GM21825 (cell line): ENCODE results near the gene TPRX1.
"Not testable (repeated sequence)": the region's sequence is repeated elsewhere in the genome, so short reads cannot be mapped to it uniquely, and the experiment has no call there.

Experiments
- ATAC-seq: cut with Tn5 transposase; IDR thresholded peaks from one replicate; pipeline ENCODE4 v1.9.1; 2021; ENCODE audit warnings: mild to moderate bottlenecking, moderate library complexity; ENCODE audit not compliant: unreplicated experiment

The TPRX1 gene

GRCh38 chr19:47802521-47803043 lies 1.8 kb downstream of the TPRX1 start:
- no peak for ATAC-seq

GRCh38 chr19:47801270-47801669 lies 3.1 kb downstream of the TPRX1 start:
- ATAC-seq, result no peak

- no peak for ATAC-seq
Measured at GRCh38 chr19:47798904-47799266, 5.5 kb downstream of the TPRX1 start.

- ATAC-seq, result no peak
Measured at GRCh38 chr19:47797996-47798903, 6.1 kb downstream of the TPRX1 start.

- no peak for ATAC-seq
Measured at GRCh38 chr19:47796785-47797184, 7.6 kb downstream of the TPRX1 start.

- ATAC-seq, result no peak
Measured at GRCh38 chr19:47794526-47794925, 9.8 kb downstream of the TPRX1 start.

- no peak for ATAC-seq
Measured at GRCh38 chr19:47792616-47793015, 11.7 kb downstream of the TPRX1 start.

- no peak for ATAC-seq
Measured at GRCh38 chr19:47790398-47790814, 13.9 kb downstream of the TPRX1 start.

GRCh38 chr19:47789811-47790210 lies 14.5 kb downstream of the TPRX1 start:
- not testable (repeated sequence) for ATAC-seq

GRCh38 chr19:47787307-47787706 lies 17.0 kb downstream of the TPRX1 start:
- ATAC-seq, result not testable (repeated sequence)

- ATAC-seq, result no peak
Measured at GRCh38 chr19:47786566-47786965, 17.8 kb downstream of the TPRX1 start.

- no peak for ATAC-seq
Measured at GRCh38 chr19:47781590-47782262, 22.6 kb downstream of the TPRX1 start.

- no peak for ATAC-seq
Measured at GRCh38 chr19:47780215-47780551, 24.2 kb downstream of the TPRX1 start.

- ATAC-seq, result no peak
Measured at GRCh38 chr19:47779524-47780214, 24.7 kb downstream of the TPRX1 start.

- ATAC-seq, result peak; percentile 13
Measured at GRCh38 chr19:47778954-47779351, 25.4 kb downstream of the TPRX1 start.

- peak; percentile 76 for ATAC-seq
Measured at GRCh38 chr19:47778049-47778953, 26.1 kb downstream of the TPRX1 start, which contains the start of gene SELENOW. Gene SELENOW, plus strand, starts transcription at chr19:47778703. Its CDS starts 83 bp downstream, at chr19:47778786.

- not testable (repeated sequence) for ATAC-seq
Measured at GRCh38 chr19:47777245-47778048, 26.9 kb downstream of the TPRX1 start.

GRCh38 chr19:47776568-47776967 lies 27.8 kb downstream of the TPRX1 start:
- ATAC-seq, result no peak

GRCh38 chr19:47771291-47771690 lies 33.1 kb downstream of the TPRX1 start:
- not testable (repeated sequence) for ATAC-seq
